ENCODE measurements around the gene GAGE10. TPM values are rescaled to one million over a fixed set of nuclear protein-coding genes. Genes with fewer than 3 reads are reported as not detected.
"Not testable (repeated sequence)": the region's sequence is repeated elsewhere in the genome, so short reads cannot be mapped to it uniquely, and the experiment has no call there.

The GAGE10 gene
- total RNA-seq, 1 donor from 2014 or later, result not detected

- no peak for DNase-seq (ENCODE audit: extremely low read depth, low read depth, low spot score)
These were observed 12.6 kb downstream of the GAGE10 start for GRCh38 chrX:49316085-49316484.

DNA sequence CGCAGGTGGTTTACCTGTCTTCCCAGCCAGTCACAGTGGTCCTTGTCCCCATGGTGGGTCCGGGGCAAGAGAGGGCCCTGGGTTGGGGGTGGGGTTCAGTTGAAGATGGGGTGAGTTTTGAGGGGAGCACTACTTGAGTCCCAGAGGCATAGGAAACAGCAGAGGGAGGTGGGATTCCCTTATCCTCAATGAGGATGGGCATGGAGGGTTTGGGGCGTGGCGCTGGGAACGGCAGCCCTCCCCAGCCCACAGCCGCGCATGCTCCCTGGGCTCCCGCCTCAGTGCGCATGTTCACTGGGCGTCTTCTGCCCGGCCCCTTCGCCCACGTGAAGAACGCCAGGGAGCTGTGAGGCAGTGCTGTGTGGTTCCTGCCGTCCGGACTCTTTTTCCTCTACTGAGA, 18.3 kb downstream of the GAGE10 start, which contains the start of gene GAGE12J:
Gene GAGE12J, plus strand, starts transcription at position 301 of the 400 bp plus-strand sequence. CDS start 1,157 bp downstream, outside the sequence.
- DNase-seq (ENCODE audit: extremely low read depth, low read depth, low spot score), result not testable (repeated sequence)

DNA sequence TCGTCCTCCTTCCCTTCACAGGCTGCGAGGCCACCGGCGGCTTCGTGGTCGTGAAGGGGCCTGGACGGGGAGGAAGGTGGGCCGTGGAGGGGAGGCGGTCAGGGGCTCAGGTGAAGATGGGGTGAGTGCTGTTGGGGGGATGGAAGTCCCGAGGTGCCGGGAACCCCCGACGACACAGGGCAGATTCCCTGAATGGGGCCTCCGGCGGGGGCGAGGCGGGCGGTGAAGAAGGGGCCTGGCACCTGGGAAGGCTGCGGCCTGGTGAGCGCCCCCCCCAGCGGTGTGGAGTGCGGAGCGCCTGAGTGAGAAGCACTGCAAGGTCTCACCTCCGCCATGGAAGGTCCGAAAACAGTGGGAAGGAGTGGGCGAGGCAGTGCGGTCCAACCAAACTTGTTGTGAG, 18.8 kb downstream of the GAGE10 start:
- not testable (repeated sequence) for DNase-seq (ENCODE audit: extremely low read depth, low read depth, low spot score)

DNA sequence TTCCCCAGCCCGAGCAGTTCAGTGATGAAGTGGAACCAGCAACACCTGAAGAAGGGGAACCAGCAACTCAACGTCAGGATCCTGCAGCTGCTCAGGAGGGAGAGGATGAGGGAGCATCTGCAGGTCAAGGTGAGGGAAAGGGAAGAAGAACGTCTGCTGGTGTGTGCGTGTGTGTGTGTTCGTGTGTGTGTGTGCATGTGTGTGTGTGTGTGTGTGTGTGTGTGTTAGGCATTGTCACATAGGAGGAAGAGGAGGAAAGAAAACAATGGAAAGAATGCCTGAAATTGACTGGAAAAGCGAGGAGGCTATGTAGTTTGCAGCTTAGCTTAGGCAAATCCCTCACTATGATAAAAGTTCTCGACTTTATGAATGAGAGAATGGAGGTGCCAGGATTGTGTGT, 20.3 kb downstream of the GAGE10 start:
- not testable (repeated sequence) for DNase-seq (ENCODE audit: extremely low read depth, low read depth, low spot score)

DNA sequence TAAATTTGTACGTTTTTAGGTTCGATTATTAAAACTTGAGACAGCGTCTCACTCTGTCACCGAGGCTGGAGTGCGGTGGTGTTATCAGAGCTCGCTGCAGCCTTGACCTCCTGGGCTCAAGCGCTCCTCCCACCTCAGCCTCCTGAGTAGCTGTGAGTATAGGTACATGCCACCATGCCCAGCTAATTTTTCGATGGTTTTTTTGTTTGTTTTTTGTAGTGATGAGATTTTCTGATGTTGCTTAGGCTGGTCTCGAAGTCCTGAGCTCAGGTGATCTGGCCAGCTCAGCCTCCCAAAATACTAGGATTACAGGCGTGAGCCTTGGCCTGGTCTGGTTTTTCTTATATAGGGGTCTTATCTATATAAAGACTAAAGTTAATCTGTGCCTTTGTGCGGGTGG, 27.0 kb downstream of the GAGE10 start:
- not testable (repeated sequence) for DNase-seq (ENCODE audit: extremely low read depth, low read depth, low spot score)

DNA sequence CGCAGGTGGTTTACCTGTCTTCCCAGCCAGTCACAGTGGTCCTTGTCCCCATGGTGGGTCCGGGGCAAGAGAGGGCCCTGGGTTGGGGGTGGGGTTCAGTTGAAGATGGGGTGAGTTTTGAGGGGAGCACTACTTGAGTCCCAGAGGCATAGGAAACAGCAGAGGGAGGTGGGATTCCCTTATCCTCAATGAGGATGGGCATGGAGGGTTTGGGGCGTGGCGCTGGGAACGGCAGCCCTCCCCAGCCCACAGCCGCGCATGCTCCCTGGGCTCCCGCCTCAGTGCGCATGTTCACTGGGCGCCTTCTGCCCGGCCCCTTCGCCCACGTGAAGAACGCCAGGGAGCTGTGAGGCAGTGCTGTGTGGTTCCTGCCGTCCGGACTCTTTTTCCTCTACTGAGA, 27.8 kb downstream of the GAGE10 start, which contains the start of gene GAGE13:
Gene GAGE13, plus strand, starts transcription at position 301 of the 400 bp plus-strand sequence. CDS start 1,156 bp downstream, outside the sequence.
- DNase-seq (ENCODE audit: extremely low read depth, low read depth, low spot score), result not testable (repeated sequence)

DNA sequence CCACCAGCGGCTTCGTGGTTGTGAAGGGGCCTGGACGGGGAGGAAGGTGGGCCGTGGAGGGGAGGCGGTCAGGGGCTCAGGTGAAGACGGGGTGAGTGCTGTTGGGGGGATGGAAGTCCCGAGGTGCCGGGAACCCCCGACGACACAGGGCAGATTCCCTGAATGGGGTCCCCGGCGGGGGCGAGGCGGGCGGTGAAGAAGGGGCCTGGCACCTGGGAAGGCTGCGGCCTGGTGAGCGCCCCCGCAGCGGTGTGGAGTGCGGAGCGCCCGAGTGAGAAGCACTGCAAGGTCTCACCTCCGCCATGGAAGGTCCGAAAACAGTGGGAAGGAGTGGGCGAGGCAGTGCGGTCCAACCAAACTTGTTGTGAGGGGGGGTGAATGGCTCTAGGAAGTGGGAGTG, 28.4 kb downstream of the GAGE10 start:
- DNase-seq (ENCODE audit: extremely low read depth, low read depth, low spot score), result not testable (repeated sequence)

GRCh38 chrX:49341449-49341848, 38.0 kb downstream of the GAGE10 start:
- DNase-seq (ENCODE audit: extremely low read depth, low read depth, low spot score), result not testable (repeated sequence)

- not testable (repeated sequence) for DNase-seq (ENCODE audit: extremely low read depth, low read depth, low spot score)
These were observed 41.2 kb downstream of the GAGE10 start for GRCh38 chrX:49344496-49345175.

- not testable (repeated sequence) for DNase-seq (ENCODE audit: extremely low read depth, low read depth, low spot score)
These were observed 42.0 kb downstream of the GAGE10 start for GRCh38 chrX:49345402-49345801.

DNA sequence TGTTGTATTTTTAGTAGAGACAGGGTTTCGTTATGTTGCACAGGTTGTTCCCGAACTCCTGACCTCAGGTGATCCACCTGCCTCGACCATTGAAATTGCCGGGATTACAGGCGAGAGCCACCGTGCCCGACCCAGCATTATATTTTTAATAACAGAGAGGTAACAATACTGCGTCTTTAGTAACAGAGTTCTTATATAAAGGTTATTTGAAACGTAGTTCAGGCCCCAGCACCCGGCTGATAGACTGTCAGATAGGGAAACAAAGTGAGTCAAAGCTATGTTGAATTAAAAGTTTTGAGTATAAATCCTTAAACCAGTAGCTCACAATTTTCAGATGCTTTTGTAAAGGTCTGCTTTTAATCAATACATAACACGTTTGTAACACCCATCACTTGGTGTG, 42.7 kb downstream of the GAGE10 start:
- not testable (repeated sequence) for DNase-seq (ENCODE audit: extremely low read depth, low read depth, low spot score)

Other genes with a start within 250 kb of the GAGE10 start
- 2.3 and 5.7 TPM in 2 replicates for gene CCDC120, start 244.6 kb upstream of the GAGE10 start, total RNA-seq
- gene PRAF2, start 229.6 kb upstream of the GAGE10 start, total RNA-seq, result 14.1 and 34.1 TPM in 2 replicates
- gene WDR45, start 223.8 kb upstream of the GAGE10 start, total RNA-seq, result 33.4 and 49.3 TPM in 2 replicates
- 21.0 and 32.6 TPM in 2 replicates for gene GPKOW, start 179.9 kb upstream of the GAGE10 start, total RNA-seq
- gene MAGIX, start 140.9 kb upstream of the GAGE10 start, total RNA-seq, result 1.2 and 1.4 TPM in 2 replicates
- 50.4 and 50.9 TPM in 2 replicates for gene PLP2, start 131.7 kb upstream of the GAGE10 start, total RNA-seq
- gene PRICKLE3, start 117.3 kb upstream of the GAGE10 start, total RNA-seq, result 8.1 and 15.6 TPM in 2 replicates
- 0.18 TPM in 1 of 2 replicates, not detected in the other for gene SYP, start 103.5 kb upstream of the GAGE10 start, total RNA-seq
- gene CACNA1F, start 70.3 kb upstream of the GAGE10 start, total RNA-seq, result under 0.01 TPM in 1 of 2 replicates, not detected in the other
- gene CCDC22, start 68.2 kb upstream of the GAGE10 start, total RNA-seq, result 19.5 and 22.1 TPM in 2 replicates
- not detected in 2 replicates for gene FOXP3, start 38.9 kb upstream of the GAGE10 start, total RNA-seq
- gene PPP1R3F, start 33.9 kb upstream of the GAGE10 start, total RNA-seq, result 5.7 and 7.2 TPM in 2 replicates
- not detected in 2 replicates for gene GAGE12J, start 18.4 kb downstream of the GAGE10 start, total RNA-seq
- gene GAGE13, start 27.9 kb downstream of the GAGE10 start, total RNA-seq, result not detected in 2 replicates
- gene GAGE12C, start 228.5 kb downstream of the GAGE10 start, total RNA-seq, result not detected in 2 replicates
- not detected in 2 replicates for gene GAGE12D, start 238.1 kb downstream of the GAGE10 start, total RNA-seq
- gene GAGE12E, start 247.6 kb downstream of the GAGE10 start, total RNA-seq, result not detected in 2 replicates

Data from glomerular endothelial cell (primary cell).